ENCODE data around the gene NHSL1.

NHSL1 gene

GRCh38 chr6:138421608-138422007 is 77.7 kb downstream of the NHSL1 start:
- Histone ChIP-seq H3K4me3 (ENCODE audit: insufficient read depth, low read depth, low read length, poor library complexity, severe bottlenecking) (no peak overlapping the region), H3K27ac (ENCODE audit: insufficient read depth, low read length, poor library complexity, severe bottlenecking) (no peak overlapping the region), H3K27me3 (replicated peaks; ENCODE audit: control insufficient read depth, insufficient read depth, low read length, poor library complexity, severe bottlenecking) (no peaks in the 10 kb centered on the region), H3K36me3 (ENCODE audit: control insufficient read depth, insufficient read depth, low read length) (peaks cover 5% of the 10 kb centered on the region), H3K9me3 (ENCODE audit: control insufficient read depth, low read length) (no peaks in the 10 kb centered on the region), H3K4me1 (ENCODE audit: control insufficient read depth, insufficient read depth, low read length, poor library complexity, severe bottlenecking) (no peaks in the 10 kb centered on the region)
- no peak for DNase-seq

DNA sequence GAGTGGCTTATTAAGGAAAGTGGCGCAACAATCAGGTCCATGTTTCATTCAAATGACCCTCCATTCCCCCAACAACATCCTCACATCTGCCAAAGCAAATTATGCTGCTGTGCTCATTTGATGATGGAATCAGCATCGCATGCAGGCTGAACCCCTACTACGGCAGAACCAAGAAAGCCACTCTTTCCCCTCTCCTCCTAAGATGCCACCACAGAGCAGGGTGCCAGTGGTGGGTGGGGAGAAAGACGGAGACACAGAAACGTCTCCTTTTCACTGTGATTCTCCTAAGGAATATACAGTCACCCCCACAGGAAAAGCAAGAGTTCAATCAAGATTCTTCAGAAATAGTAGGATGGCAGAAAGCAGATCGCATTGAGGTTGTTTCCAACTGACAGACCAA is 78.2 kb downstream of the NHSL1 start:
- no peak overlapping the region for H3K27ac ChIP-seq (ENCODE audit: insufficient read depth, low read length, poor library complexity, severe bottlenecking)
- no peak for DNase-seq
- H3K27me3 ChIP-seq (replicated peaks; ENCODE audit: control insufficient read depth, insufficient read depth, low read length, poor library complexity, severe bottlenecking), result no peaks in the 10 kb centered on the region
- H3K9me3 ChIP-seq (ENCODE audit: control insufficient read depth, low read length), result no peaks in the 10 kb centered on the region
- H3K4me1 ChIP-seq (ENCODE audit: control insufficient read depth, insufficient read depth, low read length, poor library complexity, severe bottlenecking), result no peaks in the 10 kb centered on the region
- H3K4me3 ChIP-seq (ENCODE audit: insufficient read depth, low read depth, low read length, poor library complexity, severe bottlenecking), result no peak overlapping the region
- H3K36me3 ChIP-seq (ENCODE audit: control insufficient read depth, insufficient read depth, low read length), result peaks cover 5% of the 10 kb centered on the region

- no peaks in the 10 kb centered on the region for H3K27me3 ChIP-seq (replicated peaks; ENCODE audit: control insufficient read depth, insufficient read depth, low read length, poor library complexity, severe bottlenecking)
- H3K27ac ChIP-seq (ENCODE audit: insufficient read depth, low read length, poor library complexity, severe bottlenecking), result no peak overlapping the region
- H3K4me1 ChIP-seq (ENCODE audit: control insufficient read depth, insufficient read depth, low read length, poor library complexity, severe bottlenecking), result no peaks in the 10 kb centered on the region
- H3K4me3 ChIP-seq (ENCODE audit: insufficient read depth, low read depth, low read length, poor library complexity, severe bottlenecking), result no peak overlapping the region
- peaks cover 6% of the 10 kb centered on the region for H3K36me3 ChIP-seq (ENCODE audit: control insufficient read depth, insufficient read depth, low read length)
- H3K9me3 ChIP-seq (ENCODE audit: control insufficient read depth, low read length), result no peaks in the 10 kb centered on the region
- no peak for DNase-seq
Measured at GRCh38 chr6:138420356-138420755, 78.9 kb downstream of the NHSL1 start.

- DNase-seq, result no peak
- H3K4me3 ChIP-seq (ENCODE audit: insufficient read depth, low read depth, low read length, poor library complexity, severe bottlenecking), result no peak overlapping the region
- H3K27me3 ChIP-seq (replicated peaks; ENCODE audit: control insufficient read depth, insufficient read depth, low read length, poor library complexity, severe bottlenecking), result no peaks in the 10 kb centered on the region
- peaks cover 12% of the 10 kb centered on the region for H3K36me3 ChIP-seq (ENCODE audit: control insufficient read depth, insufficient read depth, low read length)
- H3K4me1 ChIP-seq (ENCODE audit: control insufficient read depth, insufficient read depth, low read length, poor library complexity, severe bottlenecking), result no peaks in the 10 kb centered on the region
- no peaks in the 10 kb centered on the region for H3K9me3 ChIP-seq (ENCODE audit: control insufficient read depth, low read length)
- no peak overlapping the region for H3K27ac ChIP-seq (ENCODE audit: insufficient read depth, low read length, poor library complexity, severe bottlenecking)
Measured at GRCh38 chr6:138419766-138420165, 79.5 kb downstream of the NHSL1 start.

GRCh38 chr6:138418118-138418742 is 81.1 kb downstream of the NHSL1 start:
- Histone ChIP-seq H3K9me3 (ENCODE audit: control insufficient read depth, low read length) (no peaks in the 10 kb centered on the region), H3K27ac (ENCODE audit: insufficient read depth, low read length, poor library complexity, severe bottlenecking) (no peak overlapping the region), H3K36me3 (ENCODE audit: control insufficient read depth, insufficient read depth, low read length) (peaks cover 24% of the 10 kb centered on the region), H3K27me3 (replicated peaks; ENCODE audit: control insufficient read depth, insufficient read depth, low read length, poor library complexity, severe bottlenecking) (no peaks in the 10 kb centered on the region), H3K4me3 (ENCODE audit: insufficient read depth, low read depth, low read length, poor library complexity, severe bottlenecking) (no peak overlapping the region), H3K4me1 (ENCODE audit: control insufficient read depth, insufficient read depth, low read length, poor library complexity, severe bottlenecking) (no peaks in the 10 kb centered on the region)
- no peak for DNase-seq

DNA sequence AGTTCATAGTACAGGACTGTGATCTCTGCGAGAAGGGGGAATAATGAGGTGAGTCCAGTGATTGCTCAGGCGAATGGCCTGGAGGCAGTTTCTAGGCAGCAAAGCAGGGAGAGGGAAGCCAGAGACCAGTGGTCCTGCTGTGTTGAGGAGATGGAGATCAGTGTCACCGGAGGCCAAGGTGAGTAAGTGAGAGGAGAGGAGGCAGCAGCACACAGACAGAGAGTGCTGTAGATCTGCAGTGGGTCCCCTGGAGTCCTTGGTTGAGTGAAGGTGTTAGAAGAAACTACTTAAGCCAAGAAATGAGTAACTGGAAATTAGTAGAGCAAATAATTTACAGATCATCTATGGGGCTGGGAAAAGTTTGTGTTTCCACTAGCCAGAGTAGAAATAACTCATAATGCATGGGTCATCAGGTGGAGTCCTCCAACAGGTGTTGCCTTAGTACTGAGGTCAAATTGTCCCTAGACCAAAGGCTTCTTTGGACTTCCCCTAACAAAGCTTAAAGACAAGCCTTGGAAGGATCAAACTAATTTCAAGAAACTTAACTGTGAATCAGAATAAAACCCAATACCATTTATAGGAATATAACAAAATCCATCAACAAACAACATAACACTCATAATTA is 81.7 kb downstream of the NHSL1 start:
- no peaks in the 10 kb centered on the region for H3K9me3 ChIP-seq (ENCODE audit: control insufficient read depth, low read length)
- H3K27ac ChIP-seq (ENCODE audit: insufficient read depth, low read length, poor library complexity, severe bottlenecking), result no peak overlapping the region
- H3K36me3 ChIP-seq (ENCODE audit: control insufficient read depth, insufficient read depth, low read length), result peaks cover 31% of the 10 kb centered on the region
- no peak overlapping the region for H3K4me3 ChIP-seq (ENCODE audit: insufficient read depth, low read depth, low read length, poor library complexity, severe bottlenecking)
- no peak for DNase-seq
- H3K4me1 ChIP-seq (ENCODE audit: control insufficient read depth, insufficient read depth, low read length, poor library complexity, severe bottlenecking), result no peaks in the 10 kb centered on the region
- no peaks in the 10 kb centered on the region for H3K27me3 ChIP-seq (replicated peaks; ENCODE audit: control insufficient read depth, insufficient read depth, low read length, poor library complexity, severe bottlenecking)

GRCh38 chr6:138416206-138416605 is 83.1 kb downstream of the NHSL1 start:
- H3K4me3 ChIP-seq (ENCODE audit: insufficient read depth, low read depth, low read length, poor library complexity, severe bottlenecking), result no peak overlapping the region
- H3K4me1 ChIP-seq (ENCODE audit: control insufficient read depth, insufficient read depth, low read length, poor library complexity, severe bottlenecking), result no peaks in the 10 kb centered on the region
- no peaks in the 10 kb centered on the region for H3K27me3 ChIP-seq (replicated peaks; ENCODE audit: control insufficient read depth, insufficient read depth, low read length, poor library complexity, severe bottlenecking)
- H3K9me3 ChIP-seq (ENCODE audit: control insufficient read depth, low read length), result no peaks in the 10 kb centered on the region
- no peak overlapping the region for H3K27ac ChIP-seq (ENCODE audit: insufficient read depth, low read length, poor library complexity, severe bottlenecking)
- H3K36me3 ChIP-seq (ENCODE audit: control insufficient read depth, insufficient read depth, low read length), result peaks cover 43% of the 10 kb centered on the region
- no peak for DNase-seq

GRCh38 chr6:138415125-138415524 is 84.2 kb downstream of the NHSL1 start:
- H3K4me3 ChIP-seq (ENCODE audit: insufficient read depth, low read depth, low read length, poor library complexity, severe bottlenecking), result no peak overlapping the region
- H3K9me3 ChIP-seq (ENCODE audit: control insufficient read depth, low read length), result no peaks in the 10 kb centered on the region
- H3K36me3 ChIP-seq (ENCODE audit: control insufficient read depth, insufficient read depth, low read length), result peaks cover 48% of the 10 kb centered on the region
- no peak for DNase-seq
- H3K27me3 ChIP-seq (replicated peaks; ENCODE audit: control insufficient read depth, insufficient read depth, low read length, poor library complexity, severe bottlenecking), result no peaks in the 10 kb centered on the region
- no peaks in the 10 kb centered on the region for H3K4me1 ChIP-seq (ENCODE audit: control insufficient read depth, insufficient read depth, low read length, poor library complexity, severe bottlenecking)
- H3K27ac ChIP-seq (ENCODE audit: insufficient read depth, low read length, poor library complexity, severe bottlenecking), result no peak overlapping the region

DNA sequence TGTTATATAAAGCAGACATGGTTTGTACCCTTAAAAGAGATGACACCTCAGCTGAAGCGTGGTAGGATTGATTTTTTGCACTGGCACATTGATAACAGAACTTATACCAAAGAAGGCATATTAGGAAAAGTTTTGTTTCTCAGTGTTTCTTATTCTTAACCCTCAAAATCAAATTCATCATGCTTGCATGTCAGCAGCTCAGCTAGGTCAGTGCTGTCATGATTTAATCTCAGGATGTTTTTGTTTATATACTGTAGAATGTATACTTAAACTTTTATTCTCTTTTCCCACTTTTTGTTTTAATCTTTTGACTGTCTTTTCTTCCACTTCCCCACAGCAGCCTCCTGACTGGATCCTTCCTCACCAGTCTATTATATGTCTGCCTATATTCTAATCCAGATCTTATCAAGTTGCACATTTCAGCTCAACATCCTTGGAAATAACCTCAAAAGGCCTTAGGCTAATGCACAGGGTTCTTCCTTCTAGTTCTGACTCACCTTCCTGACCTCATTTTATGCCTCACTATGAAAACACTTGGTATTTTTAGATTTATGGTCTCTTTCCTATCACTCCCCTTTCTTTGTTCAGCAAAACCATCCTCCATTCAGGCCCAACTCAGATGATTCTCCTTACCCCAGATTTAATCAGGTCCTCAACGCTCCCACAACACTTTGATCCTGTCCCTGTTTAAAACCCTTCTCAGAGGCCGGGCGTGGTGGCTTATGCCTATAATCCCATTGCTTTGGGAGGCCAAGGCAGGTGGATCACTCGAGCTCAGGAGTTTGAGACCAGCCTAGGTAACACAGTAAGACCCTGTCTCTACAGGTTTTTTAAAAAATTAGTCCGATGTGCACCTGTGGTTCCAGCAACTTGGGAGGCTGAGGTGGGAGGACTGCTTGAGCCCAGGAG is 88.1 kb downstream of the NHSL1 start:
- DNase-seq, result no peak
- Histone ChIP-seq H3K36me3 (ENCODE audit: control insufficient read depth, insufficient read depth, low read length) (peaks cover 82% of the 10 kb centered on the region), H3K27ac (ENCODE audit: insufficient read depth, low read length, poor library complexity, severe bottlenecking) (no peak overlapping the region)

More for the DNA sequence above, 88.1 kb downstream of the NHSL1 start:
- Histone ChIP-seq H3K4me1 (ENCODE audit: control insufficient read depth, insufficient read depth, low read length, poor library complexity, severe bottlenecking) (no peaks in the 10 kb centered on the region), H3K9me3 (ENCODE audit: control insufficient read depth, low read length) (no peaks in the 10 kb centered on the region), H3K4me3 (ENCODE audit: insufficient read depth, low read depth, low read length, poor library complexity, severe bottlenecking) (no peak overlapping the region), H3K27me3 (replicated peaks; ENCODE audit: control insufficient read depth, insufficient read depth, low read length, poor library complexity, severe bottlenecking) (no peaks in the 10 kb centered on the region)

Measured in effector memory CD4-positive, alpha-beta T cell (primary cell).